GM12873 (cell line): ENCODE data around the gene PTPRQ.

Source experiments
- CTCF ChIP-seq: IDR thresholded peaks from 2 replicates; pipeline ENCODE4 v1.5.1; 2012; ENCODE audit warnings: low read depth, mild to moderate bottlenecking, moderate library complexity, low read length, control low read depth; ENCODE audit not compliant: insufficient read depth; ENCODE audit errors: missing control alignments

Gene PTPRQ

DNA sequence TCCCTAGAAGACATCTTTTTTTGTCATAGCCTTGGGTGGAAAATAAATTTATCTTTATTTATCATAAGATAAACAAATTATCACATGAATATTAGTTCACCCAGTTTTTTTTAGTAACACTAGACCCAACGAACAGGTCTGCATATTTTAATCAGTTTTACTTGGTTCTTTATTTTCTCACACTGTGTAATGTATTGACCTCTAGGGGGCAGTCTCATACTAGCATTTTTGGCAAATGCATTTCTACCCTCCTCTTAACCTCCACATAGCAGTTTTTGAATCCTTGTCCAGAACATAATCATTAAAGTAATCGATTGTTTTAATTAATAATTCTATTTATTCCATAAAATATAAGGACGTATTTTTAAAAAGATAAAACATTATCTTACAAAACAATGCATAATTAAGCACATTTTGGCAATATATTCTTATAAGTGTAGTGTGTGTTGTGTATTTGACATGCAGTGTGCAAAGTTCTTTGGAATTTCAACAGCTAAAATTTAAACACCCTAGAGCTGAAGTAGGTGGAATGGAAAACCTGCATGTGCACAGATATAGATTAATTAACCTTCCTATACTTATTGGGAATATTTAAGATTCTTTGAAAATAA, 31.6 kb upstream of the PTPRQ start:
- TF ChIP-seq CTCF: peak; percentile 61

DNA sequence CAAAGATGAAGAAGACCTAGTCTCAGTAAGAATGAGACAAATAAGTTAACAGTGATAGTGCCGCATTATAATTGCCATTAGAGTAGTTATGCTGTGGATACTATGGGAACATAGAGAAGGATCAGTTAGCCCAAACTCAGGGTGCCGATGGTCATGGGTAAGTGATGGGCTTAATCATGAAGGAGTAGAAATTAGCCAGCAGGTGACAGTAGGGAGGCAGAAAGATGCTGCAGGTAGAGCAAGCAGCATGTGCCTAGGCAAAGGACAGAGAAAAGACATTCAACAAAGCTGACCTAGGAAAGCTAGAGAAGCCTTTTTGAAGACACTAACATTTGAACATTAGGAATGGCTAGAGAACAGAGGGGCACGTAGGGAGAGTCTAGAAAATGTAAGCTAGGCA, 30.6 kb upstream of the PTPRQ start:
- TF ChIP-seq CTCF: no peak

GRCh38 chr12:80415466-80415865, 28.6 kb upstream of the PTPRQ start:
- TF ChIP-seq CTCF: no peak

- no peak for TF ChIP-seq CTCF
These were observed 24.4 kb upstream of the PTPRQ start for GRCh38 chr12:80419644-80420043.

- no peak for TF ChIP-seq CTCF
These were observed 24.0 kb upstream of the PTPRQ start for GRCh38 chr12:80420075-80420474.

- no peak for TF ChIP-seq CTCF
These were observed 21.5 kb upstream of the PTPRQ start for GRCh38 chr12:80422550-80422949.

DNA sequence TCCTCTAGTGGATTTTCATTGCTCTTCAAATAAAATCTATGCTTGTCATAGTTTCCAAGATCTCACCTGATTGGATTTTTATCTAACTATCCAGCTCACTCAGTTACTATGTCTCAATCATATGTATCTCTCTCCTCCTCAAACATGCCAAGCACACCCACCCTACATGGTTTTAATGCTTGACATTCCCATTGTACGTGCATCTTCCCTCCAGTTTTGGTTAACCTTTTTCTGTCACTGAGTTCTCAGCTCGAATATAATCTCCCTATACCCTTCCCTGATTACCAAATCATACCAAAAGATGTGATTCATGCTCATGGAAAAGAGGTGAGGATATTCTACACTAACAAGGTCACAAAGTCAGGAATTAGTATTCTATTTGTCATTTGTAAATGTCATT, 12.0 kb upstream of the PTPRQ start:
- TF ChIP-seq CTCF: no peak
